DOHH2 (cell line): ENCODE data around the gene PDE9A.

Source experiments
- H3F3A ChIP-seq: fragments of 200-600 bp; sonication (generic), shearing (Covaris generic); 2 replicates; pipeline ENCODE4 v1.6.0; 2016; ENCODE audit warnings: antibody characterized with exemption, mild to moderate bottlenecking; ENCODE audit not compliant: control insufficient read depth, insufficient read depth
- H3K27ac ChIP-seq: fragments of 200-600 bp; sonication (generic); 2 replicates; pipeline ENCODE4 v1.5.1; 2014; ENCODE audit warnings: low read depth, mild to moderate bottlenecking, low read length, moderate library complexity
- H3K27me3 ChIP-seq: fragments of 200-600 bp; sonication (generic); 2 replicates; pipeline ENCODE4 v1.6.1; 2014; ENCODE audit warnings: mild to moderate bottlenecking, low read length, mixed read lengths; ENCODE audit not compliant: control insufficient read depth
- H3K36me3 ChIP-seq: fragments of 200-600 bp; sonication (generic); 2 replicates; pipeline ENCODE4 v1.6.1; 2014; ENCODE audit warnings: mild to moderate bottlenecking, low read length, moderate library complexity, mixed read lengths; ENCODE audit not compliant: control insufficient read depth
- H3K4me1 ChIP-seq: fragments of 200-600 bp; sonication (generic); 2 replicates; pipeline ENCODE4 v1.6.1; 2014; ENCODE audit warnings: mild to moderate bottlenecking, low read length, mixed read lengths; ENCODE audit not compliant: control insufficient read depth
- H3K4me2 ChIP-seq: fragments of 200-600 bp; sonication (generic); 2 replicates; pipeline ENCODE4 v1.6.0; 2014; ENCODE audit warnings: mild to moderate bottlenecking, low read length, moderate library complexity
- H3K4me3 ChIP-seq: fragments of 200-600 bp; sonication (generic); 2 replicates; pipeline ENCODE4 v1.5.1; 2014; ENCODE audit warnings: mild to moderate bottlenecking, low read length, mixed read lengths
- H3K79me2 ChIP-seq: fragments of 200-600 bp; sonication (generic); 2 replicates; pipeline ENCODE4 v1.6.1; 2014; ENCODE audit warnings: mild to moderate bottlenecking, low read length, mixed read lengths; ENCODE audit not compliant: control insufficient read depth
- H3K9me2 ChIP-seq: fragments of 200-600 bp; sonication (generic); replicated peaks from 2 replicates; pipeline ENCODE4 v1.6.1; 2014; ENCODE audit warnings: mild to moderate bottlenecking, low read length, mixed read lengths; ENCODE audit not compliant: control insufficient read depth
- H3K9me3 ChIP-seq: fragments of 200-600 bp; sonication (generic); 2 replicates; pipeline ENCODE4 v1.6.1; 2014; ENCODE audit warnings: antibody characterized with exemption, low read length, mixed read lengths; ENCODE audit not compliant: control insufficient read depth, insufficient read depth
- H4K20me1 ChIP-seq: fragments of 200-600 bp; sonication (generic); 2 replicates; pipeline ENCODE4 v1.6.0; 2014; ENCODE audit warnings: low read depth, mild to moderate bottlenecking, antibody characterized with exemption, low read length, moderate library complexity; ENCODE audit not compliant: control insufficient read depth, insufficient read depth
- EZH2phosphoT487 ChIP-seq: fragments of 200-600 bp; sonication (generic); IDR thresholded peaks from 2 replicates; pipeline ENCODE4 v1.6.1; 2017; ENCODE audit warnings: borderline replicate concordance, mild to moderate bottlenecking, antibody characterized with exemption, low read length, moderate library complexity, mixed read lengths
- TF ChIP-seq, protein P1 (sequence below): fragments of 200-600 bp; sonication (generic); IDR thresholded peaks from one replicate; pipeline ENCODE4 v1.5.1; 2014; ENCODE audit warnings: antibody characterized with exemption, mild to moderate bottlenecking, low read depth, low read length; ENCODE audit not compliant: poor library complexity, severe bottlenecking

PDE9A gene

DNA sequence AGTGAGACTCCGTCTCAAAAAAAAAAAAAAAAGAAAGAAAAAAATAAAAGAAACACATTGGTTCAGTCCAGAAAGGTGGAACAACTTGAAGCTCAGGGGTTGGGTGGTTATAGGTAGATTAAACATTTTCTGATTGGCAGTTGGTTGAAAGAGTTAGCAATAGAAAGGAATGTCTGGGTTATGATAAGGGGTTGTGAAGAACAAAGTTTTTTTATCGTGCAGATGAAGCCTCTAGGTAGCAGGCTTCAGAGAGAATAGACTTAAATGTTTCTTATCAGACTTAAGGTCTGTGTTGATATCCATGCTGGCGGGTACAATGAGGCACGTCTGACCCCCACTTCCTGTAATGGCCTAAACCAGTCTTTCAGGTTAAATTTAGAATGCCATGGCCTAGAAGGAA lies 45.0 kb upstream of the PDE9A start:
- TF ChIP-seq, protein P1, sequence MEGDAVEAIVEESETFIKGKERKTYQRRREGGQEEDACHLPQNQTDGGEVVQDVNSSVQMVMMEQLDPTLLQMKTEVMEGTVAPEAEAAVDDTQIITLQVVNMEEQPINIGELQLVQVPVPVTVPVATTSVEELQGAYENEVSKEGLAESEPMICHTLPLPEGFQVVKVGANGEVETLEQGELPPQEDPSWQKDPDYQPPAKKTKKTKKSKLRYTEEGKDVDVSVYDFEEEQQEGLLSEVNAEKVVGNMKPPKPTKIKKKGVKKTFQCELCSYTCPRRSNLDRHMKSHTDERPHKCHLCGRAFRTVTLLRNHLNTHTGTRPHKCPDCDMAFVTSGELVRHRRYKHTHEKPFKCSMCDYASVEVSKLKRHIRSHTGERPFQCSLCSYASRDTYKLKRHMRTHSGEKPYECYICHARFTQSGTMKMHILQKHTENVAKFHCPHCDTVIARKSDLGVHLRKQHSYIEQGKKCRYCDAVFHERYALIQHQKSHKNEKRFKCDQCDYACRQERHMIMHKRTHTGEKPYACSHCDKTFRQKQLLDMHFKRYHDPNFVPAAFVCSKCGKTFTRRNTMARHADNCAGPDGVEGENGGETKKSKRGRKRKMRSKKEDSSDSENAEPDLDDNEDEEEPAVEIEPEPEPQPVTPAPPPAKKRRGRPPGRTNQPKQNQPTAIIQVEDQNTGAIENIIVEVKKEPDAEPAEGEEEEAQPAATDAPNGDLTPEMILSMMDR: no peak
- TF ChIP-seq EZH2phosphoT487: no peak
- Histone ChIP-seq H3K27me3 (peaks cover 5% of the 10 kb centered on the region; the same call in 1 of the 2 replicates), H3K27ac (no peak overlapping the region), H3K79me2 (no peaks in the 10 kb centered on the region), H3K4me3 (no peak overlapping the region), H3K4me1 (peaks cover 5% of the 10 kb centered on the region), H3K9me2 (no peaks in the 10 kb centered on the region), H3F3A (peaks cover 3% of the 10 kb centered on the region; the same call in 1 of the 2 replicates), H3K4me2 (no peak overlapping the region), H3K36me3 (no peaks in the 10 kb centered on the region), H4K20me1 (no peaks in the 10 kb centered on the region), H3K9me3 (peaks cover 39% of the 10 kb centered on the region)

DNA sequence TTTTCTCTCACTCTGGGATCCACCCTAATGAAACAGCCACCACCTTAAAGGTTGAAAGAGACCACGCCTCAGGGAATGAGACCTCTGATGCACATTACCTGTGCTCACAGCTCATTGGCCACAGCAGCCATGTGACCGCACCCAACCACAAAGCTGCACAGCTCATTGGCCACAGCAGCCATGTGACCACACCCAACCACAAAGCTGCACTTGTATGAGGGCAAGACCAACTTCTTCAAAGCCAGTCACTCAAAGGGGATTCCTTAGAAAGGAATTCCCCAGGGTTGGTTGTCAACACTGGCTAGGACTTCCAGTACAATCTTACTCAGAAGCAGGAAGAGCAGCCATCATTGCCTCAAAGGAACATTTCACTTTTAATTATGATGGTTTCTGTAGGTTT lies 43.6 kb upstream of the PDE9A start:
- Histone ChIP-seq H3K9me3 (peaks cover 32% of the 10 kb centered on the region), H3K79me2 (no peaks in the 10 kb centered on the region), H4K20me1 (no peaks in the 10 kb centered on the region), H3F3A (peaks cover 3% of the 10 kb centered on the region; the same call in 1 of the 2 replicates), H3K27ac (no peak overlapping the region), H3K4me3 (no peak overlapping the region), H3K4me2 (no peak overlapping the region), H3K27me3 (peaks cover 2% of the 10 kb centered on the region; the same call in 1 of the 2 replicates), H3K36me3 (no peaks in the 10 kb centered on the region), H3K4me1 (peaks cover 5% of the 10 kb centered on the region), H3K9me2 (no peaks in the 10 kb centered on the region)
- TF ChIP-seq EZH2phosphoT487: no peak
- TF ChIP-seq, protein P1: no peak

DNA sequence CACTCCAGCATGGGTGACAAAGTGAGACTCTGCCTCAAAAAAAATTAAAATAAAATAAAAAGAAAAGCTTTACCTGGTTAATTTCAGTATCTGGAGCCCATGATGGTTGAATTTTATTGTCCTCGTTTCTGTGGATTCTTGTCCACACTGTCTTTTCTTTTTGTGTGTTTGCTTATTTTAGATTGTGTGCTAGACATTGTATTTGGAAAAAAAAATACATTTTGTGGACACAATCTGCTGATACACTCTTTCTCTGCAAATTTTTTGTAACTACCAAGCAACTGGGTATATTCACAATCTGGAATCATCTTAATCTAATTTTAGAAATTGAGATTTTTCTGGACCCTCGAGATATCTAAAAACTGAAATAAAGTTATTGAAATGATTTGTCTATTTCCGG lies 41.6 kb upstream of the PDE9A start:
- Histone ChIP-seq H3K4me3 (no peak overlapping the region), H3K4me2 (no peak overlapping the region), H3K4me1 (peaks cover 5% of the 10 kb centered on the region), H3K27me3 (peaks cover 5% of the 10 kb centered on the region; the same call in 1 of the 2 replicates), H3K9me3 (peaks cover 19% of the 10 kb centered on the region), H3F3A (peaks cover 3% of the 10 kb centered on the region; the same call in 1 of the 2 replicates), H3K27ac (no peak overlapping the region), H3K36me3 (no peaks in the 10 kb centered on the region), H3K79me2 (no peaks in the 10 kb centered on the region), H3K9me2 (no peaks in the 10 kb centered on the region), H4K20me1 (no peaks in the 10 kb centered on the region)
- TF ChIP-seq, protein P1: no peak
- no peak for TF ChIP-seq EZH2phosphoT487

DNA sequence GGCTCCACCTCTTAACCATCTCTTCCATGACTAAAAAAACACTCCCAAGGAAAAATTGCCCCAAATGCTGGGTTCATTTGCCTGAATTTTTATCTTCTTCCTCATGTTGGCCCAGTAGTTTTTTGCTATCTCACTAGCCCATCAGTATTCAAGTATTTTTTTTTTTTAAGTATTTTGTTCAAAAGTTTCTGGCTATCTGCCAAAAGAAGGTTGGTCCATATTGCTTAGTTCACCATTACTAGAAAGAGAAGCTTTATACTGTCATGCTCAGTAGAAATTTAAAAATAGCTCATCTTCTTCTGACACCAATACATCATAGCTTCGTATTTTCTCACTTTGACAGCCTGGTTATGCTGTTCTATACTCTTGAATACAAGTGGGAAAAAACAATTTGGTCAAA lies 41.0 kb upstream of the PDE9A start:
- no peak overlapping the region for H3K4me2 ChIP-seq
- H3K9me2 ChIP-seq: no peaks in the 10 kb centered on the region
- H3K79me2 ChIP-seq: no peaks in the 10 kb centered on the region
- H3K27me3 ChIP-seq: peaks cover 5% of the 10 kb centered on the region; the same call in 1 of the 2 replicates
- no peaks in the 10 kb centered on the region for H4K20me1 ChIP-seq
- H3K27ac ChIP-seq: no peak overlapping the region
- no peaks in the 10 kb centered on the region for H3K36me3 ChIP-seq
- H3K4me3 ChIP-seq: no peak overlapping the region
- peaks cover 18% of the 10 kb centered on the region for H3K9me3 ChIP-seq
- peaks cover 5% of the 10 kb centered on the region for H3K4me1 ChIP-seq
- TF ChIP-seq EZH2phosphoT487: no peak
- TF ChIP-seq, protein P1: no peak
- peaks cover 3% of the 10 kb centered on the region; the same call in 1 of the 2 replicates for H3F3A ChIP-seq
